DMS79 (cell line): ENCODE data around the gene USE1.

Experiments
- DNase-seq: peaks from one replicate; lab custom pipeline; 2025; lab: John Stamatoyannopoulos, UW

Gene USE1

DNA sequence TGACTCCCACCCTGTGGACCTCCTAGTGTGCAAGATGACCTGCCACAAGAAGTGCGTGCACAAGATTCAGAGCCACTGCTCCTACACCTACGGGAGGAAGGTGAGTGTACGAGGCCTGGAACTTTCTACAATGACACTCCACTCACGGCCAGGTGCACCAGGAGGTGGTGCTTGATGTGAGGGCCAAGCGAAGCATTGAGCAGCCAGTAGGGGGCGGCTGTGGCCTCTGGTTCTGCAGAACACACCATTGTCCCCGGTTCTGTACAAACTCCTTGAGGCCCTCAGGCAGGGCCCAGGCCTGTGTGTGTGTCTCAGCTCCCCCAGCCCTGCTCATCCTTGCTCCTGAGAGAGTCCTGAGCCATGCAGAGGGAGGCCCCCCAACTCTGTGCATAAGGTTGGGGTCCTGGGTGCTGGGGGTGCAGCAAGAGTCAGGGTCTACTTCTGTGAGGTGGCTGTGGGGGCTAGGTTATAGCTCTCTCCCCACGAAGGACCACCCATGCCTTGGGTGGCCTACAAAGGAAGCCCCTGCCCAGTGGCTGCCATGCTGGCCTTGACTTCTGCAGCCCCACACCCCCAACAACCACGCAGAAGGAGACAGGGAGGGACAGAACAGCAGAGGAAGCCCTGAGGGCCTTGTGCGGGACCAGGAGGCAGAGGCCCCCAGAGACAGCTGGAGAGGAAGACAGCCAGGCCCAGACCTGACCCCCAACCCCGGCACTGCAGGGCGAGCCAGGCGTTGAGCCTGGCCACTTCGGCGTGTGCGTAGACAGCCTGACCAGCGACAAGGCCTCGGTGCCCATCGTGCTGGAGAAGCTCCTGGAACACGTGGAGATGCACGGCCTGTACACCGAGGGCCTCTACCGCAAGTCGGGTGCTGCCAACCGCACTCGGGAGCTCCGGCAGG is 9.7 kb upstream of the USE1 start:
- DNase-seq: no peak

DNA sequence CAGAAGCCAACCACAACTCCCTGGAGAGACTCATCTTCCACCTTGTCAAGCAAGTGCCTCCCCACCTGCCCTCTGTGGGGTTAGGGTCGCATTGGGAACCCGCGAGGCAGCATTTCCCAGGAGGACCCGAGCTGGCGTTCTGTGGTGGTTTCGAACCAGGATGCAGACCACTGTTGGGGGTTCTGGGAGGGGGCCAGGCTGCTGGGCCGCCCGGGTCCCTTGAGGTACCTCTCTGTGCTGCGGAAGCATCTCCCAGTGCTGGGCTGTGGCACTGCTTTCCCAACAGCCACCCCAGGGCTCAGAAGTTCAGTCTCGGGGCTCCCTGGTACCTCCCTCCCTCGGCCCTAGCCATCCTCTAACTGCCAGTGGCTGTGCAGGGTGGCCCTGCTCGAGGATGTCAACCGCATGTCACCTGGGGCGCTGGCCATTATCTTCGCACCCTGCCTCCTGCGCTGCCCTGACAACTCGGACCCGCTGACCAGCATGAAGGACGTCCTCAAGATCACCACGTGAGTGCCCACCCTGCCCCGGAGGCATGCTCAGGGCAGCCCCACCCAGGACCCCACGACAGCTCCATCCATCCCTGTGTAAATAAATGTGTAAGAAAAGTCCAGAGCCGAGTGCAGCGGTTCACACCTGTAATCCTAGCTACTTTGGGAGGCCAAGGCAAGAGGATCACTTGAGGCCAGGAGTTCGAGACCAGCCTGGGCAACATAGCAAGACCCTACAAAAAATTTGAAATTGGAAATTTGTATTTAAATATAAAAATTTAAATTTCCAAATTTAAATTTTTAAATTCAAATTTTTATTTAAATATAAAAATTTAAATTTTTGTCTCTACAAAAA is 8.2 kb upstream of the USE1 start:
- DNase-seq: no peak

DNA sequence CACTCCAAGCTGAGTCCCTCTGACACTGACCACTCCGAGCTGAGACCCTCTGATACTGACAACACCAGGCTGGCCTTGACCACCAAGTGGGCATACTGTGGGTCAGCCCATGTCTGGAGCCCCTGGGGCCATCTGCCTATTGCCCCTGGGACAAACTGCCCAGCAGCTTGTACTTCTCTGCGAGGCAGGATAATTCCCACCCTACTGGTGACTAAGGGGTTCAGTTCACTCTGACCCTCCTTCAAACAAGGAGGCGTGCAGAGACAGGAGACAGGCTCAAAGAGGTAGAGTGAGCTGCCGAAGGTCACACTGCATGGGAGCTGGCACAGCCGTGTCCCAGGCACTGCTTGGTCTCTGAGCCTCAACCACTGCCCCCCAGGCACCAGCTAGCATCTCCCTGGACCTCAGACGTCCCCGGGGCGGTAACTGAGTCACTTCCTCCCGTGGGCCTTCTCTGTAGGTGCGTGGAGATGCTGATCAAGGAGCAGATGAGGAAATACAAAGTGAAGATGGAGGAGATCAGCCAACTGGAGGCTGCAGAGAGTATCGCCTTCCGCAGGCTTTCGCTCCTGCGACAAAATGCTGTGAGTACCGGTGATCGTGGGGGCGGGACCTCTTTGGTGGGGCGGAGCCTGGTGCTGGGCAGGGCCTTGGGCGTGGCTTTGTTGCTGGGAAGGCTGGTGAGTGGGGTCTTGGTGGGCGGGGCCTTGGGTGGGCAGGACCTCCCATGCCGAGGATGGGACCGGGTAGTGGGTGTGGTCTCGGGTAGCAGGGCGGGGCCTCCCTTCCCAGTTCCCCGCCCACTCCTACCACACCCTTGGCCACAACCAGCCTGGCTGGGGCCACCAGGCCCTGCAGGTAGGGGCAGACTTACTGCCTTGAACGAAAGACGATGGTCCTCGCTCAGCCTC is 5.8 kb upstream of the USE1 start:
- DNase-seq: no peak

DNA sequence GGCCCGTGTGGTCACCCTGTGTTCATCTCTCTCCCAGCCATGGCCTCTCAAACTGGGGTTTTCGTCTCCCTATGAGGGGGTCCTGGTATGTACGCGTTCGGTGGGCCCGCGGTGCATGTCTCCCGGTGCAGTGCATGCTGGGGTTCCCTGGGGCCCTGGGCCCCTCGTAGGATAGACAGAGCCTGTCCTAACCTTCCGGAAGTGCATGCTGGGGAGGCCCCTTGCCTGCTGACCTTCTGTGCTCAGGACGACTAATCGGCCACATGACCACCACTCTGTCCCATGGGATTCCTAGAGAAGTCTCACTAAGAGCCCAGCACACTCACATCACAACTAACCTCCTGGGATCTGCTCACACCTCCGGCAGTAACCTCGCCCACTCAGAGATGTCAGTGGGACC is 4.9 kb upstream of the USE1 start:
- DNase-seq: no peak

DNA sequence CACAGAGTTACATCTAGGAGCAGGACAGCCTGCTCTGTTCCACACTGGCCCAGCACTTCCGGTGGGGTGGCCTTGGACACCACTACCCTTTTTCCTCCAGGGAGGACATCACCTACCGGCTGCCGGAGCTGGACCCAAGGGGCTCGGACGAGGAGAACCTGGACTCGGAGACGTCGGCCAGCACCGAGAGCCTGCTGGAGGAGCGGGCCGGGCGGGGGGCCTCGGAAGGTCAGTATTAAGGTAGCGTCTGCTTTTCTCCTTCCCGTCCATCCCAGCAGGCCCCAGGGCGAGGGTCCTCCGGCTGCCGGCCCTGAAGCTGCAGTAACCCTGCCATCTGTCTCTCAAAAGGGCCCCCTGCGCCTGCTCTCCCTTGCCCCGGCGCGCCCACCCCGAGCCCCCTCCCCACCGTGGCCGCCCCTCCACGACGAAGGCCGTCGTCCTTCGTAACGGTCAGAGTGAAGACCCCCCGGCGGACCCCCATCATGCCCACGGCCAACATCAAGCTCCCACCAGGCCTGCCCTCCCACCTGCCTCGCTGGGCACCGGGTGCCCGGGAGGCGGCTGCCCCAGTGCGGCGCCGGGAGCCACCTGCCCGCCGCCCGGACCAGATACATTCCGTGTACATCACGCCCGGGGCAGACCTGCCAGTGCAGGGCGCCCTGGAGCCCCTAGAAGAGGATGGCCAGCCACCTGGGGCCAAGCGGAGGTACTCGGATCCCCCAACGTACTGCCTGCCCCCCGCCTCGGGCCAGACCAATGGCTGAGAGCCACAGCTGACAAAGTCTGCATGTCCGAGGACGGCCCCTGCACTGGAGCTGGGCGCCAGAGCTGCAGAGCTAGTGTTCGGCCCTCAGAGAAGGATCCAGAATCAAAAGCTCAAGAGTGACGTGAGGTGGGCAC is 3.4 kb upstream of the USE1 start:
- no peak for DNase-seq

DNA sequence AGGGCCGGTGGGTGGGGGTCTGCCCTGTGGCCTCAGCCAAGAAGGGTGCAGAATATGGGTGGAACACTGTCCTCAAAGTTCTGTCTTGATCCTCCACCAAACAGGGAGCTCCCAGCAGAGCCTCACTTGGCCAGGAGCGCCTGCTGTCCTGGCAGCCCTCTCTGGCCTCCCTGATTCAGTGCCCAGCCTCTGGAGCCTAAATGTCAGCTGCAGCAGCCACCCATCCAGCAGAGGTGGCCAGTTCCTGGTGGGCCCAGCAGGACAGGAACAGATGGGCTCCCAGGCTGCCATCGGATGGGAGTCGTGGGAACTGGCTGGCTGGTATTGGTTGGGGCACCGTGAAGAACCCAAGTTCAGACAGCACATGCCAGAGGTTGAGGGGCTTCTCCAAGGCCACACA is 1.8 kb upstream of the USE1 start:
- DNase-seq: no peak

DNA sequence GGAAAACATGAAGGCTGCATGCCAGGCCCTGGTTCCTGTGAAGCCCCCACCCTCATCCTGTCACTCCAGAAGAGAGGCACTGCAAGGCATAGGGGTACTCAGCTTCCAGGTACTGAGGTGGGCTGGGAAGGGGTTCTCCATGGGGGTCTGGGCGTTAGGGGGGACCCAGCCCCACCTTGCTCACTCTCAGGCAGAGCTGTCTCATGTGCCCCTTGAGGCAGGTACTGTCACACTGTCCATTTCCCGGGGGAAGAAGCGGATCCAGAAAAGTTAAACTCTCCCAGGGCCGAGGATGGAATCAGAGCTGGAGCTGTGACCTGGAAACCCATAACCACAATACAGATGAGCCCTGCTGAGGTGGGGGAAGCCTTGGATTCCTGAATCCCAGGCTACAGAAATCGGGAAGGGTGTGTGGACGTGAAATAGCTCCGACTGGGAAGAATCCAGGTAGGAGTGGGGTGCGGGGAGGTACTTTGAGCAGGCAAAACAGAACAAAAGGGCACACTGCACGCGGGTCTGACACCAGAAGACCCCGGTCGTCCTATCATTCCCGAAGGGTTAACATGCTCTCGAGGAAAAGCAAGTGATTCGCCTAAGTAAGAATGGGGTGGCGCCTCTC is 540 bp upstream of the USE1 start:
- DNase-seq: no peak

DNA sequence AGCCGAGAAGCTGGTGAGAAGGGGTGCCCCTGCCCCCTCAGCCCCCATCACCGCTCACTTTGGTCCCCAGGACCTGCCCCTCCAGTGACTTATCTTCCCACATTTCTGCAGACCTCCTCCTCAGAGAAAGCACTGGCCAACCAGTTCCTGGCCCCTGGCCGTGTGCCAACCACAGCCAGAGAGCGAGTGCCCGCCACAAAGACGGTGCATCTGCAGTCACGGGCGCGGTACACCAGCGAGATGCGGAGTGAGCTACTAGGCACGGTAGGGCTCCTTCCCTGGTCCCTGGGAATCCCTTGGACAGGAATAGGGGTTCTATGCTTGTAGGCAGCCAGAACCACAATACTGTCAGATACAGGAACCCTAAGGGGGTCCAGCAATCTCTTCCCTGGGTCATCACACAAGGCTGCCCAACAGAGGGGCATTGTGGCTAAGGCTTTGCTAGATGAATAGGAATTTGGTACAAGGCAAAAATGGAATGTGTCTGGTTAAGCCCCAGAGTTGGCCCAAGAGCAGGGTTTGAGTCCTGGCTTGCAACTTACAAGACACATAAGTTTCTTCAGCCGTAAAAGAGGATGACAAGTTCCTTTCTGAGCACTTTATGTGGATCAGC is 1.0 kb downstream of the USE1 start:
- DNase-seq: no peak

DNA sequence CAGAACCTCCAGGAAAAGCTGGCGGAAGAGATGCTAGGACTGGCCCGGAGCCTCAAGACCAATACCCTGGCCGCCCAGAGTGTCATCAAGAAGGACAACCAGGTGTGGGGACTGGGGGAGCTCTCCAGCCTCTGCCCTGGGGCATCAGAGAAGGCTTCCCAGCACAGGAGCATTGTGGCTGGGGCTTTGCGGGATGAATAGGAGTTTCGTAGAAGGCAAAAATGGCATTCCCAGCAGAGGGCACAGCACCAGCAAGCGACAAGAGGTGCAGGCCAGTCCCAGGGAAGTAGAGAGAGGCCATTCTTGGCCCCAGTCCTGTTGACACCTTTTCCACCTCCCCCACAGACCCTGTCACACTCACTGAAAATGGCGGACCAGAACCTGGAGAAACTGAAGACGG is 4.1 kb downstream of the USE1 start:
- no peak for DNase-seq

DNA sequence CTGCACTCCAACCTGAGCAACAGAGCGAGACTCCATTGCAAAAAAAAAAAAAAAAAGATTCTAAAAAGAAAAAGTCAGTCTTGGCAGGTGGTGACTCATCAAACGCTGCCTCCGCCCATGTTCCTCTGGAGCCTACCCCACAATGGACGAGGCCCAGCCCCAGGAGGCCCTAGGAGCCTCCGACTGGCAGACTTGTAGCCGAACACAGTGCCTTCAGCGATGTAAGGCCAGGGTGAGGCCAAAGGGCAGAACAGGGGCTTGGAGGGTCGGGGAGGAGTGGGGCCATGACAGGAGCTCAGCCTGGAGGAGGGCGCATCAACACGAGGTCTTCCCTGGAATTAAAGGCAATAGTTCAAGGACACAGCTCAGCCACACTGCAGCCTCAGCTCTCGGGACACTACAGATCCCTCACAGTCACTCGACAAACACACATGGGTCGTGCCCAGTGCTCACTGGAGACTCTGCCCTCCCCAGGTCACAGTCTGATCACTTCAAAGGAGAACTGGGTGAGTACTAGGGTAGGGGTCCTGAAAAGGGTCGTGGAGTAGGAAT is 5.1 kb downstream of the USE1 start:
- no peak for DNase-seq

DNA sequence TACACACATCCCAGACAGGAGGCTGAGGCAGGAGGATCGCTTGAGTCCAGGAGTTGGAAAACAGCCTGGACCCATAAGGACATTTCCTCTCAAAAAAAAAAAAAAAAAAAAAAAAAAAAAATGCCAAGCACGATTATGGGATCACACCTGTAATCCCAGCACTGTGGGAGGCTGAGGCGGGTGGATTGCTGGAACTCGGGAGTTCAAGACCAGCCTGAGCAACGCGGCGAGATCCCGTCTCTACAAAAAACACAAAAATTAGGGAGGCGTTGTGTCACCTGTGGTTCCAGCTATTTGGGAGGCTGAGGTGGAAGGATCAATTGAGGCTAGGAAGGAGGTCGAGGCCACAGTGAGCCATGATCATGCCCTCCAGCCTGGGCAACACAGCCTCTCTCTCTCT is 9.9 kb downstream of the USE1 start:
- DNase-seq: no peak

DNA sequence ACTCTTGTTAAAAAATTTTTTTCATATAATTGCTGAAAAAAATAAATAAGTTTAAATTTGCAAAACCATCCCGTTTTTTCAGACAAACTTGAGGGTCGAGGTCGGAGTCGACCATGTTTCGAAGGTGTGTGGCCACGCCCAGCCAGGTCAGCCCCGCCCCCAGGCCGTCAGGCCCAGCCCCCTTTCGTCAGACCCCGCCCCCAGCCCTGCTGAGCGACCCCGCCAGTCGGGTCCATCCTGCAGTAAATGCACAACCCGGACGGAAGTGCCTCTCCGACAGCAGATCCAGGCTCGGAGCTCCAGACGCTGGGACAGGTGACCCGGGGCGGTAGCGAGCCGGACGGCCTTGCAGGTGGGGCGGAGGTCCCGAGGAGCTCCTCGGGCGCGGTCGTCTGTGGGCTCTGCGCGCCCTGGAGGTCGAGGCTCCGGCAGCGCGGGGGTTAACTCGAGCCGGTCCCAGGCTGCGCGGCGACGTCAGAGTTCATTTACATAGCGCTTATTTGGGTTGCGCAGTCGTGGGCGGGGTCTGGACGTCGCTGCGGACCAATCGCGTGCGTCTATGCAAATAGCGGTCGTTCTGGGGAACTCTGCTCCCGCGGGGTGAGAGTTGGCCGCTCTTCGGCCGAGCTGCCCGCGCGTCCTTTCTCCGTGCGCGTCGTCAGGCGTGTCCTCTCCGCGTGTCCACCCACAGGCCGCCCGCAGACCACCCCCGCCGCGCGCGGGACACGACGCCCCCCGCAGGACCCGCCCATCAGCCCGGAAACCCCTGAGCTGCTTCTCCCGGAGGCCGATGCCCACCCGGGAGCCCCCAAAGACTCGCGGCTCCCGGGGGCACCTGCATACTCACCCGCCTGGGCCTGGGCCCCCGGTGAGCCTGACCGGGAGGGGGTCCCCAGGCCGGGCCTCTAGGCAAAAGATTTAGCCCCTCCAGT is 11.1 kb downstream of the USE1 start, which contains the start of gene OCEL1:
OCEL1 (plus strand) TSS at position 225 of the 932 bp plus-strand sequence; CDS start at position 247, 22 bp downstream.
- DNase-seq: peak; percentile 94

DNA sequence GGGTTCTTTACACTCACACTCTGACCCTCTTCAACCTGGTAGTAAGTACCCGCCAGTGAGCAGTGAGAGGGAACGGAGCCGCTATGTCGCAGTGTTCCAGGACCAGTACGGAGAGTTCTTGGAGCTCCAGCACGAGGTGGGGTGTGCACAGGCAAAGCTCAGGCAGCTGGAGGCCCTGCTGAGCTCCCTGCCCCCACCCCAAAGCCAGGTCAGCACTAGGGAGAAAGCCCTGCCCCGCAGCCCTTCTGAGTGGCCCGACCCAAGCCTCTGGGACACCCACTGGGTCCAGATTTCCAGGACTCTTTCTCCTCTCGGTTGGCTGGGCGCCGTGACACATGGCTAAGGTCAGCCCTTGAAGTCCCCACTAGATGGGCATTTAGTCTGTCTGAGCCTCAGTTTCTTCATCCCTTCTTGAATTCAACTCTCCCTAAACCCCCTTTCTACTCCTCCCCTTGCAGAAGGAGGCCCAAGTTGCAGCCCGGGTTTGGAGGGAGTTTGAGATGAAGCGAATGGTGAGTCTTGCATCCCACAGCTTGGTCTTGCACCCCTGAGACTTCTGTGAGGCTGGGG is 12.7 kb downstream of the USE1 start:
- no peak for DNase-seq

DNA sequence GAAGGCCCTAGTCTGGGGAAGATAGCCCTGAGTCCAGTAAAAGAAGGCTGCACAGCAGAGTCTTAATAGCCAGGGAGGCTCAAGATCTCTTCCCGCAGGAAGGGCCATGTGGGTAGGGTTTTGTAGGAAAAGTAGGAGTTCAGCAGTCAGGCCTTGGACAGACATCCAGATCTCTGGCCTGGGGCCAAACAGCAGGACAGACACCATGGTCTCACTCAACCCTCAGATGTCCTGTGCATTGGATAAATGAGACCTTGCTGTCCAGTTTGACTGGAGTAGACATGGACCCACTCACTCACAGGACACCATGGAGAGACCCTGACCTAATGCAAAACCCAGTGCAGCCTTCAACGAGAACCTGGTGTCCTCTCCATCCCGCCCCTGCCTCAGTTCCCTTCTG is 14.7 kb downstream of the USE1 start:
- no peak for DNase-seq

DNA sequence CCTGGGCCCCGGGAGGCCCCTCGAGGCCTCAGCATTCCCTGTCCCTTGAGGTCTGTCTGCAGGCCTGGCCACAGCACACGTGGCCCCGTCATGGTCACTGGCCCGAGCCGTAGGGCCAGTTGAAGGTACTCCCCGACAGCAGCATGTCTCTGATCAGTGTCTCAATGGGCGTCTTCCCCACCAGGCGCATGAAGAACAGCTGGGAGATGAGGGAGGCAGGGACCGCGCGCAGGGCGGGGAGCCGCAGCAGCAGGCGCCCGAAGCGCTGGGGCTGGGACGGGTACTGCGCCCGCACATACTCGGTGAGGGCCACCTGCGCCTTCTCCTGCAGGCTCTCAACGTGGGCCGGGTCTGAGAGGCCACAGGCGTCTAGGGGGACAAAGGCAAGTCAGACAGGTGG is 17.1 kb downstream of the USE1 start:
- DNase-seq: no peak

DNA sequence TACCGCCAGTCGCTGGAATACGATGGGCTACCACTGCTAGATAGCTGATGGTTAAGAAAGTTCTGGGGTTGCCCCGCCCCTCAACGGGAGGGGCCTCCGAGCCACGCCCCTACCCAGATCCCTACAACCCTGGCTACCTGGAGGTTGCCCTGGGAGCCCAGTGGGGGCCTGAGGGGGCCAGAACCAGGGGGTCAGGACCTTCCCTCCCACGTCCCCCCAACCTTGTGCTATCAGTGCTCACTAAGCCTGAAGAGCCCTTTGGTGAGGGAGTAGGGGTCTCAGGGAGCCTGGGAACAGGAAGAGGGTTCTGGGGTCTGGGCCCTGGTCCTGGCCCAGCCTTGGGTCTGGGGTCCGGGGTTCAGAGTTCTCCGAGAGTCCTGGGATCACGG is 19.7 kb downstream of the USE1 start:
- DNase-seq: peak; percentile 33

DNA sequence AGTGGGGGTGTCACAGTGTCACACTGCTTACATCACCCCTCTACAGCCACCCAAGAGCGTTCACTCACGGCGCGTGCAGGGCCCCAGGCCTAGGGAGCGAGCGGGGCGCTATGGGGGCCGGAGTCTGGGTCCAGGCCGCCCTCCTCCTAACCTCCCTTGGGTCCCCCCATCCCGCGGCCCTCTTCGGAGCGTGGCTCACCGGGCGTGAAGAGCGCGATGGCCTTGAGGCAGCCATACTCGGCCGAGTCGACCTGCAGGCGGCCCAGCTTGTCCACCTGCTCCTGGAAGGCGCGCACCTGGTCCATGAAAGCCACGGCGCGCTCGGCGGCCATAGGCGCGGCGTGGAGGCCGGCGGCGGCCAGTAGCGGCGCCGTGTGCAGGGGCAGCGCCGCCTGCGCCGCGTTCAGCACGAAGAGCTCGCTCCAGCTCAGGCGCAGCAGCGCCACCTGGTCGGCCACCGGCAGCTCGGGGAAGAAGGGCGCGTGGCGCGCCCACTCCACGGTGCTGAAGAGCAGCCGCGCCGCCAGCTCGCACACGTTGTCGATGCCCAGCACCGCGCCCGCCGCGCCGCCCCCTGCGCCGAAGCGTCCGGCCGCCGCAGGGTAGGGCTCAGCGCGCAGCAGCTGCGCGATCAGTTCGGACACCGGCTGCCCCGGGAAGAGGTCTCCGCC is 20.3 kb downstream of the USE1 start:
- DNase-seq: peak; percentile 33
